ENCODE results near the gene ZC3H10. TPM values are rescaled to one million over a fixed set of nuclear protein-coding genes. Genes with fewer than 3 reads are reported as not detected.

ZC3H10 gene
- total RNA-seq, 1 experiment from 2014 or later, result 11.3 TPM

- Mint-ChIP-seq H3K4me1 (no peaks in the 10 kb centered on the region), H3K27ac (no peak overlapping the region), H3K4me3 (no peak overlapping the region), H3K9me3 (no peaks in the 10 kb centered on the region), H3K36me3 (no peaks in the 10 kb centered on the region), H3K27me3 (ENCODE audit: low read depth) (no peaks in the 10 kb centered on the region)
- ChIA-PET POLR2A (no interaction called here), CTCF (interaction anchor here (1.5 kb wide), 1 partner anchor 14 kb away, joined by 3 read pairs; no protein-coding TSS in a partner anchor)
- ATAC-seq (no peak), DNase-seq (ENCODE audit: low spot score) (no peak)
- TF ChIP-seq SMAD3 (CRISPR knock-in tag; IDR thresholded peaks at IDR 0.05; ENCODE audit: borderline replicate concordance), result no peak
- no peak for TF ChIP-seq GTF2I (CRISPR knock-in tag; conservative IDR thresholded peaks at IDR 0.05)
- no peak for TF ChIP-seq USF1 (CRISPR knock-in tag; IDR thresholded peaks at IDR 0.05)
- no peak for TF ChIP-seq RORB (CRISPR knock-in tag; IDR thresholded peaks at IDR 0.05)
- no peak for TF ChIP-seq ATF6 (CRISPR knock-in tag; IDR thresholded peaks at IDR 0.05)
- no peak for TF ChIP-seq ETV6 (CRISPR knock-in tag; IDR thresholded peaks at IDR 0.05)
- no peak for TF ChIP-seq NR1H2 (CRISPR knock-in tag; IDR thresholded peaks at IDR 0.05)
- no peak for TF ChIP-seq FOXP1 (CRISPR knock-in tag; IDR thresholded peaks at IDR 0.05; ENCODE audit: borderline replicate concordance)
- TF ChIP-seq NR2C2 (CRISPR knock-in tag; IDR thresholded peaks at IDR 0.05), result no peak
- TF ChIP-seq MXD4 (CRISPR knock-in tag; IDR thresholded peaks at IDR 0.05; ENCODE audit: borderline replicate concordance), result no peak
Measured at GRCh38 chr12:56071648-56072047, 46.4 kb upstream of the ZC3H10 start.

GRCh38 chr12:56074396-56074795, 43.7 kb upstream of the ZC3H10 start:
- CTCF ChIA-PET, result interaction anchor here (0.6 kb wide), 1 partner anchor 560 kb away, joined by 3 read pairs; no protein-coding TSS in a partner anchor
- Mint-ChIP-seq H3K9me3 (no peaks in the 10 kb centered on the region), H3K27ac (no peak overlapping the region), H3K36me3 (no peaks in the 10 kb centered on the region), H3K4me1 (peaks cover 7% of the 10 kb centered on the region), H3K27me3 (ENCODE audit: low read depth) (no peaks in the 10 kb centered on the region), H3K4me3 (no peak overlapping the region)
- POLR2A ChIA-PET, result no interaction called here
- ATAC-seq, result no peak
- DNase-seq (ENCODE audit: low spot score), result no peak
- TF ChIP-seq NFATC4 (CRISPR knock-in tag; IDR thresholded peaks at IDR 0.05), result no peak
- TF ChIP-seq ESRRA (CRISPR knock-in tag; IDR thresholded peaks at IDR 0.05; ENCODE audit: borderline replicate concordance), result no peak
- TF ChIP-seq HMGXB4 (CRISPR knock-in tag; IDR thresholded peaks at IDR 0.05), result no peak
- no peak for TF ChIP-seq TCF7 (CRISPR knock-in tag; IDR thresholded peaks at IDR 0.05; ENCODE audit: low read depth)
- no peak for TF ChIP-seq ZNF425 (CRISPR knock-in tag; conservative IDR thresholded peaks at IDR 0.05)
- no peak for TF ChIP-seq CREB1 (CRISPR knock-in tag; IDR thresholded peaks at IDR 0.05)
- no peak for TF ChIP-seq TEAD1 (CRISPR knock-in tag; IDR thresholded peaks at IDR 0.05)
- no peak for TF ChIP-seq PRDM15 (CRISPR knock-in tag; IDR thresholded peaks at IDR 0.05)
- TF ChIP-seq CDX4 (CRISPR knock-in tag; IDR thresholded peaks at IDR 0.05; ENCODE audit: borderline replicate concordance), result no peak
- TF ChIP-seq ZNF138 (CRISPR knock-in tag; conservative IDR thresholded peaks at IDR 0.05), result no peak
- TF ChIP-seq CBFB (CRISPR knock-in tag; IDR thresholded peaks at IDR 0.05; ENCODE audit: low read depth), result no peak
- no peak for TF ChIP-seq FOXP1 (CRISPR knock-in tag; IDR thresholded peaks at IDR 0.05; ENCODE audit: borderline replicate concordance)
- no peak for TF ChIP-seq IRF1 (CRISPR knock-in tag; IDR thresholded peaks at IDR 0.05)
- TF ChIP-seq GRHL2 (CRISPR knock-in tag; IDR thresholded peaks at IDR 0.05; ENCODE audit: insufficient replicate concordance, severe bottlenecking), result no peak

All from WTC11 (cell line).